ENCODE measurements around the gene SOX8.
"Not testable (repeated sequence)": the region's sequence is repeated elsewhere in the genome, so short reads cannot be mapped to it uniquely, and the experiment has no call there.

SOX8 gene

DNA sequence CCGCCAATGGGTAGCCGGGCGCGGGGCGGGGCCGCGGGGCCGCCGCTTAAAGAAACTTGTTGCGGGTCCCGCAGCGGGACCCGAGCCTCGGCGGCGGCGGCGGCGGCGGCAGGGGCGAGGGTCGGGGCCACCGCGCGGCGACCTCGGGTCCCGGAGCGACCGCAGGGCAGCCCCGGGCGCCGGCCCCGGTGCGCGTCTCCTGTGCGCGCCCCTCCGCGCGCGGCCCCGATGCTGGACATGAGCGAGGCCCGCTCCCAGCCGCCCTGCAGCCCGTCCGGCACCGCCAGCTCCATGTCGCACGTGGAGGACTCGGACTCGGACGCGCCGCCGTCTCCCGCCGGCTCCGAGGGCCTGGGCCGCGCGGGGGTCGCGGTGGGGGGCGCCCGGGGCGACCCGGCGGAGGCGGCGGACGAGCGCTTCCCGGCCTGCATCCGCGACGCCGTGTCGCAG is at the start of gene SOX8:
Gene SOX8 (plus strand): TSS at position 76 of the 450 bp plus-strand sequence. CDS start 153 bp downstream, at position 229.
- no peak for DNase-seq (ENCODE audit: low spot score)

DNA sequence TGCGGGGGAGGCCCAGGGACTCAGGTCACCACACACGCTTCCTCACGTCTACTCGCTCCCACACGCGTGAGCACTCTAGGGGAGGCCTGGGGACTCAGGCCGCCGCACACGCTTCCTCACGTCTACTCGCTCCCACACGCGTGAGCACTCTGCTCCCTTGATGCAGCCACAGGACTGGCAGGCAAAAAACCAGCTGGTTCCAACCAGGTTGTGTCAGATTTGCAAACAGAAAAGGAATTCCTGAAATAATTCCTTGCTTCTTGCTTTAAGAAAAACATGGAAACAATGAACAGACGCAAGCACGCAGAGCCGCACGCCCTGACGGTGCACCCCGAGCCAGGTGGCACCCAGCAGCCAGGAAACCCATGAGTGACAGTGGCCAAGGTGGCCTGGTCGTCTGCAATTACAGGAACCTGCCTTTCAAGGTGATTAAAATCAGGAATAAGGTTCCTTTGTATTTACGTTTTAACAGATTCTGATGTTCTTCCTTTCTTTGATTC is 48.7 kb upstream of the SOX8 start:
- no peak for DNase-seq (ENCODE audit: low spot score)

- no peak for DNase-seq (ENCODE audit: low spot score)
Measured at GRCh38 chr16:933581-933980, 48.0 kb upstream of the SOX8 start.

DNA sequence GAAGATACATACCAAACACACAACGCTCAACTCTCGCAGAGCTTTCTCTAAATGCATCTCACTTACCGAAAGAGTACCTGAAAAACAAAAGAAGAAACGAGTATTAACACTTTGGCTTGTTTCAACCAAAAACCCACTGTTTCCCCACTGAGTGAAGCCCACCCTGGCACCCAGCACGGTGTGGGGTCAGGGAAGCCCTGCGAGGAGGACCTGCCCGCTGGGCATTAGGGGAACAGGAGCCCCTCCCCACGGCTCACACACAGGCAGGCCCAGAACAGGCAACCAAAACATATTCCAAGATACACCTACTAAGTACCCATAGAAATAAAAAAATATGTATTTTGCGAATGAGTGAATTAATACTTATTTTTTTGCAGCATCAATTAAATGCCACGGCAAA is 47.4 kb upstream of the SOX8 start:
- no peak for DNase-seq (ENCODE audit: low spot score)

DNA sequence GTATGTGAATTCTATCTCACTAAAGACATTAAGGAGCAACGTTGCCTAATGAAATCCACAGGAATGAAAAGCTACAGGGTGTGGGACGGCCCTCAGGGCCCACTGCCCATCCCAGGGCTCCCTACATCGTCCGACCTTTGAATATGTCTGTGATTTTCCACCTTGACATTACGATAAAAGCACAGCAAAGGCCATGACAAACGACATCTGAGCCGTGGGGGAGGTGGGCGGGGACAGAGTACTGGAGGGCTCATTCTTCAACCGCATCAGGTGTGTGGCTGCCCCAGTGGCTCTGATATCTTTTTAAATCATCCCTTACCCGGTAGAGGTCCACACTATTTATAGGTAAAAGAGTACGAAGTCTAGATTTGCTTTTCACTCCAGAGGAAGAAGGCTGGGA is 45.9 kb upstream of the SOX8 start:
- DNase-seq (ENCODE audit: low spot score): no peak

GRCh38 chr16:937311-937710 is 44.3 kb upstream of the SOX8 start:
- DNase-seq (ENCODE audit: low spot score): no peak

DNA sequence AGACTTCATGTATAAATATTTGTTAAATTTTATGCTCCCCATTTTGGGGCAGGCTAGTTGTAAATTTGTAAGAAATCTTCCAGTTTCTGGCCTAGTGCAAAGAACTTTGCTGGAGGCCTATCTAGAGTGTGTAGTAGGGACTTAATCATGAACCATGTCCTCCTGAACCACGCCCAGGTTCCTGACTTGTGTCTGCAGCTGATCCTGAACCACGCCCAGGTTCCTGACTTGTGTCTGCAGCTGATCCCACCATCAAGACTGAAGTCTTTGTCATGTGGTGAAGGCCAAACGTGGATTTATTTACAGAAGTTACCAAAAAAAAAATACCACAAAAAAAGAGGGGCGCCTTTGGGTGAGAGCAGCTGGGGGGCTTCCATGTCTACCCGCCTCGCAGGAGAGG is 43.8 kb upstream of the SOX8 start:
- DNase-seq (ENCODE audit: low spot score): peak; percentile 20

- no peak for DNase-seq (ENCODE audit: low spot score)
Measured at GRCh38 chr16:938136-938535, 43.4 kb upstream of the SOX8 start.

DNA sequence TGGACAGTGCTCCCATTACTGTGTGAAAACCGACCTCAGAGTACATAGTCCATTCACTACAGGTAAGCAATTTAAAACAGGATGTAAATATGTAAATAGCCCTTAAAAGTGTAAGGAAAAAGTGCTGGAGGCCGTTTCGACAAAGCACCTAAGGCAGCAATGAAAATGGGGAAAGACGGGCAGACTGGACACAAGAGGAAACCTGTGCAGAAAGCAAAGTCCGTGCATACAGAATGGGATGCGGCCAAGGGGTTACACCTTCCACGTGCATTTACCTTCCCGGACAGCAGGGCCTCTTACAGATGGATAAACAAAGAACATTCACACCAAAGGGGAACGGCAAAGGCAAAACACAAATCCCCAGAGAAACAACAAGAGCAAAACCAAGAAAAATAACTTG is 42.8 kb upstream of the SOX8 start:
- no peak for DNase-seq (ENCODE audit: low spot score)

DNA sequence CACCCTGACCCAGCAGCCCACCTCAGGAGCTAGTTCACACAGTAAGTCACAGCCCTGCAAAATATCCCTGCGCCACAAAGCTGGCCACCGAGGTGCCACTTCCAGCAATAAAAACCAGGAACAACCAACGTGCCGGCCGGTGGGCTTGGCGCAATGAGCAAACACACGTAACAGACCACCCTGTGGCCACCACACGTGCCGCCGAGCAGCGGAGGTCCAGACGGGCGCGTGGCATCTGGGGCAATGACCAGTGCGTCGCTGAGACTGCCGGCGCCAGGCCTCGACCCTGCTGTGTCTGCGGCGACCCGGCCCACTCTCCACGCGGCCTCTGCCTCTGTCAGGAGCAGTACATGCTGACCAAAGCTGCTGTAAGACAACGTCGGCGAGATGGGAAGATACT is 42.3 kb upstream of the SOX8 start:
- DNase-seq (ENCODE audit: low spot score): no peak

- DNase-seq (ENCODE audit: low spot score): no peak
Measured at GRCh38 chr16:939941-940340, 41.6 kb upstream of the SOX8 start.

- no peak for DNase-seq (ENCODE audit: low spot score)
Measured at GRCh38 chr16:942436-943060, 39.0 kb upstream of the SOX8 start.

DNA sequence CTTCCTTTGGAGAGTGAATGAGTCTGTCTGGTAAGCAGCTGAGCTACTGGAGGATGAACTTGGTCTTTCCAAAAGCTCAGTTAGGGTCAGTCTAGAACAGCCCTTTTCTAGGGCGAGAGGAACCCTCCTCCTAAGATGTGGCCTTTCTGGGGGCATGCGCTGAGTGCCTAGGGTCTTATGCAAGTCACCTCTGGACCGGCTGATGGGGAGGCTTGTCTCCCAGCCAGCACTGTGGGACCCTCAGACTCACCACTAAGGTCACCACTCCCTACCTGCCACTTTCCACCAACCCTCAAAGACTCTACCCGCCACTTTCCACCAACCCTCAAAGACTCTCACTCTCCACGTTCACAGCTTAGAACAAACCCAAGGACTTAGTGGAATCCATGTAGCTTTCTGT is 37.6 kb upstream of the SOX8 start:
- DNase-seq (ENCODE audit: low spot score): no peak

GRCh38 chr16:945271-946047 is 36.1 kb upstream of the SOX8 start:
- DNase-seq (ENCODE audit: low spot score): no peak

DNA sequence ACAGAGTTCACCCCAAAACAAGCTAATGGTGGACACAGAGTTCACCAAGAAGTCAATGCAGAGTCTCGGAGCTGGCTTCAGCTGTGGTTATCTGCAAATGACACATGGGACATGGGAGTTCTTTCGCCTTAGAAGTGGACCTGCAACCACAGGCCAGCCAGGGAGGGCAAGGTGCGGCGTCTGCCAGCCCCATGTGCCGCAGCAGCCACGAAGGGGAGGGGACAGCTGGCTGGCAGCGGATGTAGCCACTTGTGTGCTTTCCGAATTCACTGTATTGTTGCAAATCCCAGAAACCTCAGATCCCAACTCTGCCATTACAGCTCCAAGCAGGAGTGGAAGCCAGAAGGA is 35.5 kb upstream of the SOX8 start:
- no peak for DNase-seq (ENCODE audit: low spot score)

GRCh38 chr16:947255-947921 is 34.2 kb upstream of the SOX8 start:
- no peak for DNase-seq (ENCODE audit: low spot score)

GRCh38 chr16:947922-948303 is 33.7 kb upstream of the SOX8 start:
- DNase-seq (ENCODE audit: low spot score): not testable (repeated sequence)

DNA sequence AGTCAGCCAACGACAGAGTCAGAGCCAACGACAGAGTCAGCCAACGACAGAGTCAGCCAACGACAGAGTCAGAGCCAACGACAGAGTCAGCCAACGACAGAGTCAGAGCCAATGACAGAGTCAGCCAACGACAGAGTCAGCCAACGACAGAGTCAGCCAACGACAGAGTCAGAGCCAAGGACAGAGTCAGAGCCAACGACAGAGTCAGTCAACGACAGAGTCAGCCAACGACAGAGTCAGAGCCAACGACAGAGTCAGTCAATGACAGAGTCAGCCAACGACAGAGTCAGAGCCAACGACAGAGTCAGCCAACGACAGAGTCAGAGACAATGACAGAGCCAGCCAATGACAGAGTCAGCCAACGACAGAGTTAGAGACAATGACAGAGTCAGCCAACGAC is 32.8 kb upstream of the SOX8 start:
- DNase-seq (ENCODE audit: low spot score): not testable (repeated sequence)

GRCh38 chr16:950733-951573 is 30.6 kb upstream of the SOX8 start:
- DNase-seq (ENCODE audit: low spot score): not testable (repeated sequence)

- DNase-seq (ENCODE audit: low spot score): no peak
Measured at GRCh38 chr16:951660-952301, 29.8 kb upstream of the SOX8 start.

- no peak for DNase-seq (ENCODE audit: low spot score)
Measured at GRCh38 chr16:952321-952720, 29.2 kb upstream of the SOX8 start.

GRCh38 chr16:953818-954217 is 27.8 kb upstream of the SOX8 start:
- DNase-seq (ENCODE audit: low spot score): not testable (repeated sequence)

Measured in hematopoietic multipotent progenitor cell treated with erythropoietin and hydrocortisone succinate and interleukin-3 and kit ligand, for 15 days (in vitro differentiated cells).